ENCODE measurements around the gene CDIPT.

DNA sequence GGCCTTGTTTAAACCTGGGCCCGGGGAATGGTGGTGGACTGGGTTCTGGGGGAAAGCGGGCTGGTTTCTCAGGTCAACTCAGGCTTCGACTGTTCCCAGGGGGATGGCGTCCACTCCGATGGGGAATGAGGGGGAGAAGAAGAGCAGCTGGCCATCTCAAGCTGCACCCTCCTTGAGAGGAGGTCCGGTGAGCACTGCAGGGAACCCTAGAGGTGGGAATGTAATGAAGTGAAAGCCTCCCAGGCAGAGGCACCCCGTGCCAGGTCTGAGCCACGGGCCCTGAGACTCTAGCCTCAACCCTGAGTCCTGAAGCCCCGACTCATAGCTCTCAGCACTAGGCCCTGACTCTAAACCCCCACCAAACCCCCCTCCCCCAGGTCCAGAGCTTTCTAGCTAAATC is 1.2 kb upstream of the CDIPT start:
- TF ChIP-seq, protein P1, sequence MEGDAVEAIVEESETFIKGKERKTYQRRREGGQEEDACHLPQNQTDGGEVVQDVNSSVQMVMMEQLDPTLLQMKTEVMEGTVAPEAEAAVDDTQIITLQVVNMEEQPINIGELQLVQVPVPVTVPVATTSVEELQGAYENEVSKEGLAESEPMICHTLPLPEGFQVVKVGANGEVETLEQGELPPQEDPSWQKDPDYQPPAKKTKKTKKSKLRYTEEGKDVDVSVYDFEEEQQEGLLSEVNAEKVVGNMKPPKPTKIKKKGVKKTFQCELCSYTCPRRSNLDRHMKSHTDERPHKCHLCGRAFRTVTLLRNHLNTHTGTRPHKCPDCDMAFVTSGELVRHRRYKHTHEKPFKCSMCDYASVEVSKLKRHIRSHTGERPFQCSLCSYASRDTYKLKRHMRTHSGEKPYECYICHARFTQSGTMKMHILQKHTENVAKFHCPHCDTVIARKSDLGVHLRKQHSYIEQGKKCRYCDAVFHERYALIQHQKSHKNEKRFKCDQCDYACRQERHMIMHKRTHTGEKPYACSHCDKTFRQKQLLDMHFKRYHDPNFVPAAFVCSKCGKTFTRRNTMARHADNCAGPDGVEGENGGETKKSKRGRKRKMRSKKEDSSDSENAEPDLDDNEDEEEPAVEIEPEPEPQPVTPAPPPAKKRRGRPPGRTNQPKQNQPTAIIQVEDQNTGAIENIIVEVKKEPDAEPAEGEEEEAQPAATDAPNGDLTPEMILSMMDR (conservative IDR thresholded peaks at IDR 0.05; ENCODE audit: low read length), result no peak
- no peak for TF ChIP-seq EZH2phosphoT487 (IDR thresholded peaks at IDR 0.05; ENCODE audit: borderline replicate concordance)
